ENCODE data around the gene KCNK7. TPM values are rescaled to one million over a fixed set of nuclear protein-coding genes. Genes with fewer than 3 reads are reported as not detected.
A peak's percentile ranks its signal among the peaks of the same experiment; 100 is the strongest.

Gene KCNK7
- total RNA-seq, 3 donors from 2014 or later (not counting 1 experiment from before 2014, with no cell fraction given): 6.3 to 11.2 (median 7.1) TPM

- peaks cover 41% of the 10 kb centered on the region for H3K36me3 ChIP-seq (ENCODE audit: control insufficient read depth, insufficient read depth, low read length)
- TF ChIP-seq CTCF (IDR thresholded peaks at IDR 0.05): no peak
- Mint-ChIP-seq H3K27ac (peak overlapping the region; percentile 98 to 99), H3K4me1 (peaks cover 52 to 62% of the 10 kb centered on the region in 2 donors), H3K9me3 (no peaks in the 10 kb centered on the region), H3K27me3 (ENCODE audit: low read depth in 2 of 2) (no peaks in the 10 kb centered on the region), H3K4me3 (peak overlapping the region; percentile 95), H3K36me3 (no peaks in the 10 kb centered on the region)
- peaks cover 78% of the 10 kb centered on the region for H3K4me1 ChIP-seq (ENCODE audit: control insufficient read depth, insufficient read depth, low read length)
- H3K27ac ChIP-seq (ENCODE audit: low read length): peak overlapping the region; percentile 98
- intact Hi-C loops (cut with micrococcal nuclease): loop anchor here (5.0 kb wide), 1 partner anchor 75 kb away; the partner anchor contains the start of gene KAT5
- H3K4me3 ChIP-seq (ENCODE audit: low read length): no peak overlapping the region
- DNase-seq (no peak), ATAC-seq (no peak)
- no peaks in the 10 kb centered on the region for H3K27me3 ChIP-seq (ENCODE audit: control insufficient read depth, insufficient read depth, low read length)
- WGBS (ENCODE audit: insufficient coverage): 91% methylated on average over 2 of the region's 3 CpGs
- no peaks in the 10 kb centered on the region for H3K9me3 ChIP-seq (ENCODE audit: control insufficient read depth, insufficient read depth, low read length)
Measured at GRCh38 chr11:65637032-65637557, 41.5 kb upstream of the KCNK7 start.

- Mint-ChIP-seq H3K27me3 (ENCODE audit: low read depth in 2 of 2) (no peaks in the 10 kb centered on the region), H3K4me3 (peak overlapping the region; percentile 45), H3K36me3 (no peaks in the 10 kb centered on the region), H3K27ac (peak overlapping the region; percentile 98 to 99), H3K9me3 (no peaks in the 10 kb centered on the region), H3K4me1 (peaks cover 47 to 55% of the 10 kb centered on the region in 2 donors)
- ATAC-seq: no peak
- Histone ChIP-seq H3K9me3 (ENCODE audit: control insufficient read depth, insufficient read depth, low read length) (no peaks in the 10 kb centered on the region), H3K36me3 (ENCODE audit: control insufficient read depth, insufficient read depth, low read length) (peaks cover 36% of the 10 kb centered on the region), H3K27me3 (ENCODE audit: control insufficient read depth, insufficient read depth, low read length) (no peaks in the 10 kb centered on the region), H3K4me3 (ENCODE audit: low read length) (no peak overlapping the region), H3K27ac (ENCODE audit: low read length) (peak overlapping the region; percentile 98), H3K4me1 (ENCODE audit: control insufficient read depth, insufficient read depth, low read length) (peaks cover 71% of the 10 kb centered on the region)
- 97% methylated on average over 28 of the region's 28 CpGs for WGBS (ENCODE audit: insufficient coverage)
- intact Hi-C loops (cut with micrococcal nuclease): loop anchor here (5.0 kb wide), 1 partner anchor 76 kb away; the partner anchor contains the start of gene KAT5
- no peak for TF ChIP-seq CTCF (IDR thresholded peaks at IDR 0.05)
- no peak for DNase-seq
Measured at GRCh38 chr11:65636108-65637031, 40.8 kb upstream of the KCNK7 start.

GRCh38 chr11:65634905-65635731 lies 39.5 kb upstream of the KCNK7 start:
- peaks cover 58% of the 10 kb centered on the region for H3K4me1 ChIP-seq (ENCODE audit: control insufficient read depth, insufficient read depth, low read length)
- no peak for DNase-seq
- H3K27me3 ChIP-seq (ENCODE audit: control insufficient read depth, insufficient read depth, low read length): no peaks in the 10 kb centered on the region
- peaks cover 41% of the 10 kb centered on the region for H3K36me3 ChIP-seq (ENCODE audit: control insufficient read depth, insufficient read depth, low read length)
- Mint-ChIP-seq H3K27ac (peak overlapping the region; percentile 91 to 92), H3K27me3 (ENCODE audit: low read depth in 2 of 2) (no peaks in the 10 kb centered on the region), H3K4me3 (peak overlapping the region; percentile 71), H3K36me3 (no peaks in the 10 kb centered on the region), H3K9me3 (no peaks in the 10 kb centered on the region), H3K4me1 (peaks cover 43 to 46% of the 10 kb centered on the region in 2 donors)
- no peak overlapping the region for H3K4me3 ChIP-seq (ENCODE audit: low read length)
- intact Hi-C loops (cut with micrococcal nuclease): loop anchor here (5.0 kb wide), 1 partner anchor 77 kb away; the partner anchor contains the start of gene KAT5
- no peaks in the 10 kb centered on the region for H3K9me3 ChIP-seq (ENCODE audit: control insufficient read depth, insufficient read depth, low read length)
- H3K27ac ChIP-seq (ENCODE audit: low read length): peak overlapping the region; percentile 68
- WGBS (ENCODE audit: insufficient coverage): 97% methylated on average over 46 of the region's 46 CpGs
- ATAC-seq: no peak
- no peak for TF ChIP-seq CTCF (IDR thresholded peaks at IDR 0.05)
